Measurements from ENCODE around the gene SP140L. TPM values are rescaled to one million over a fixed set of nuclear protein-coding genes. Genes with fewer than 3 reads are reported as not detected.

SP140L gene
- total and polyA plus RNA-seq, 8 donors = 5.7 to 56.7 (median 15.8) TPM

GRCh38 chr2:230348787-230349186 lies 21.8 kb downstream of the SP140L start:
- intact Hi-C loops (cut with DNase I; ENCODE audit: low total_unique reads) = no loop called here
- Histone ChIP-seq H3K27ac (no peak overlapping the region), H3K4me3 (no peak overlapping the region), H3K36me3 (peaks cover 0 to 22% (median 3%) of the 10 kb centered on the region in 4 donors), H3K27me3 (no peaks in the 10 kb centered on the region), H3K4me1 (peaks cover 0 to 12% (median 6%) of the 10 kb centered on the region in 4 donors), H3K9me3 (peaks cover 0 to 21% (median 8%) of the 10 kb centered on the region in 4 donors)
- no peak for DNase-seq
- TF ChIP-seq POLR2A (IDR thresholded peaks at IDR 0.05) (no peak), CTCF (IDR thresholded peaks at IDR 0.05) (no peak), POLR2AphosphoS5 (IDR thresholded peaks at IDR 0.05) (no peak), EP300 (IDR thresholded peaks at IDR 0.05) (no peak)

- H3K4me1 ChIP-seq = no peaks in the 10 kb centered on the region
- H3K9me3 ChIP-seq = no peaks in the 10 kb centered on the region
- intact Hi-C loops (cut with DNase I; ENCODE audit: low total_unique reads) = no loop called here
- no peak for DNase-seq
- H3K27me3 ChIP-seq = no peaks in the 10 kb centered on the region
- no peak for TF ChIP-seq CTCF (IDR thresholded peaks at IDR 0.05)
- no peak for TF ChIP-seq POLR2AphosphoS5 (IDR thresholded peaks at IDR 0.05)
- no peak for TF ChIP-seq POLR2A (IDR thresholded peaks at IDR 0.05)
- no peak for TF ChIP-seq EP300 (IDR thresholded peaks at IDR 0.05)
- no peak overlapping the region for H3K27ac ChIP-seq
- peaks cover 6 to 38% (median 35%) of the 10 kb centered on the region in 4 donors for H3K36me3 ChIP-seq
- 83 to 93% (median 91%) methylated on average over 2 of the region's 2 CpGs for WGBS, 5 donors
- H3K4me3 ChIP-seq = no peak overlapping the region
Observed at GRCh38 chr2:230356084-230356483, 29.1 kb downstream of the SP140L start.

DNA sequence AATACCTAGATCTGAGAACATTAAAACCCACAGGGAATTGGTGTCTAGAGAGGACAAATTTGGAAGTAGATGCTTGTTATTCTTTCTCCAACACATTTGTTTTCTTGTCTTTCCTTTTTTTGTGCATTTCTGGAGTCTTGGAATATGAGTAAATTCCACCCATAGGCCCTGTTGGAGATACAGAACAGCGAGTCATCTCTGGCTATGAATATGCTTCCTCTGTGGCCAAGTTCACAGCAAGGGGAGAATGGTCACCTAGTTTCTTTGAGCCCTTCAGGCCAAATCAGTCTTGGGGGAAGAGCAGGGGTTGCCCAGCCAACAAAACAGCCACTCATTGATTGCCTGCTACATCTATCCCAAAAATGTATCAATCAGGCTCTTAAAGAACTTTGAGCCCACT lies 31.3 kb downstream of the SP140L start:
- WGBS, 5 donors = 89 to 100% (median 96%) methylated on average over 1 of the region's 1 CpG
- no peak overlapping the region for H3K27ac ChIP-seq
- DNase-seq = no peak
- intact Hi-C loops (cut with DNase I; ENCODE audit: low total_unique reads) = no loop called here
- no peak for TF ChIP-seq CTCF (IDR thresholded peaks at IDR 0.05)
- no peak for TF ChIP-seq POLR2AphosphoS5 (IDR thresholded peaks at IDR 0.05)
- no peak for TF ChIP-seq POLR2A (IDR thresholded peaks at IDR 0.05)
- no peak for TF ChIP-seq EP300 (IDR thresholded peaks at IDR 0.05)
- H3K4me3 ChIP-seq = no peak overlapping the region
- H3K9me3 ChIP-seq = no peaks in the 10 kb centered on the region
- H3K27me3 ChIP-seq = no peaks in the 10 kb centered on the region
- H3K4me1 ChIP-seq = no peaks in the 10 kb centered on the region
- H3K36me3 ChIP-seq = peaks cover 6 to 60% (median 56%) of the 10 kb centered on the region in 4 donors

DNA sequence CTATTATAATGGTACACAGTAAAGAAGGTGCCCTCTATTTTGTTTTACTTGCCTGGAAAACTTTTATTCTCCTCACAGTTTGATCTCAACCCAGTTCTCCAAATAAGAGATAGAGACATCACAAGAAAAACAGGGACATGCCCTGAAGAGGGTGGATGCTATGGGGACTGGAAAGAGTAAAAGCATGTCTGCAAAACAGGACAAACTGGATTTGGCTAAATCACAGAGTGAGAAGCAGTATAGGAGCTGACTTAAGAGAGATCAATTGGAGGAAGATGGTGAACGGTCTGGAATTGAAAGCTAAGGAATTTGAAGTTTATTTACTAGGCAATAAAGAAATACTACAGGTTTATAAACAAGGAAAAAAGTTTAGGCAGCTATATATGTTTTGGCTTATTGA lies 33.0 kb downstream of the SP140L start:
- 43 to 83% (median 56%) methylated on average over 1 of the region's 1 CpG for WGBS, 5 donors
- TF ChIP-seq CTCF (IDR thresholded peaks at IDR 0.05) = no peak
- TF ChIP-seq POLR2AphosphoS5 (IDR thresholded peaks at IDR 0.05) = no peak
- TF ChIP-seq POLR2A (IDR thresholded peaks at IDR 0.05) = no peak
- TF ChIP-seq EP300 (IDR thresholded peaks at IDR 0.05) = no peak
- no peaks in the 10 kb centered on the region for H3K27me3 ChIP-seq
- H3K9me3 ChIP-seq = no peaks in the 10 kb centered on the region
- no peak for DNase-seq
- H3K4me3 ChIP-seq = no peak overlapping the region
- no peaks in the 10 kb centered on the region for H3K4me1 ChIP-seq
- H3K27ac ChIP-seq = no peak overlapping the region
- intact Hi-C loops (cut with DNase I; ENCODE audit: low total_unique reads) = no loop called here
- peaks cover 6 to 77% (median 66%) of the 10 kb centered on the region in 4 donors for H3K36me3 ChIP-seq
